HL-60/S4 treated with phorbol 12-myristate 13-acetate at 8.2 ng/mL for 4 days and 3 days (cell line): Measurements from ENCODE around the gene KCNMA1.

ENCODE experiments used
- in situ Hi-C: fragments of 300-500 bp; cut with MboI; formaldehyde crosslinking; loops from 2 replicates; pipeline ENCODE4 v1.15.0; 2022; ENCODE audit warnings: low sequenced_read_pairs

KCNMA1 gene

GRCh38 chr10:76954838-76955237 lies 682.8 kb downstream of the KCNMA1 start:
- in situ Hi-C loops, result no loop called here

GRCh38 chr10:76950354-76950753 lies 687.3 kb downstream of the KCNMA1 start:
- in situ Hi-C loops, result no loop called here

DNA sequence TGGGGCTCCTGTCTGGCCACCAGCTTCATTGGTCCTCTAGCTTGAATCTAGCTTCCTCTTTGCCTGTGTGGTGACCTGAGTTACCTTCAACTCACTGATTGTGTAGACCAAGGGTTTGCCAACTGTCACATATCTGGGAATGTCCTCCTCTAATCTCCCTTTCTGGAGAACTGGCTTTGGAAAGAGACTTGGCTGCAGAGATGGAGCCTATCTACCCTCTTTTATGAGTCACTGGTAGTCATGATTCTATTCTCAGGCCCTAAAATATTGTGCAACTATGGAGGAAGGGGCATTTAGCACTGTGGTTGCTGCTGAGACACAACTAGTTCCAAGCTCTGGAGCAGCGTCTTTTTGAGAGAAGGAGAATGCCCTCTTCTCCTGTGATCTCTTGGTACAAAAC lies 691.3 kb downstream of the KCNMA1 start:
- in situ Hi-C loops, result no loop called here

DNA sequence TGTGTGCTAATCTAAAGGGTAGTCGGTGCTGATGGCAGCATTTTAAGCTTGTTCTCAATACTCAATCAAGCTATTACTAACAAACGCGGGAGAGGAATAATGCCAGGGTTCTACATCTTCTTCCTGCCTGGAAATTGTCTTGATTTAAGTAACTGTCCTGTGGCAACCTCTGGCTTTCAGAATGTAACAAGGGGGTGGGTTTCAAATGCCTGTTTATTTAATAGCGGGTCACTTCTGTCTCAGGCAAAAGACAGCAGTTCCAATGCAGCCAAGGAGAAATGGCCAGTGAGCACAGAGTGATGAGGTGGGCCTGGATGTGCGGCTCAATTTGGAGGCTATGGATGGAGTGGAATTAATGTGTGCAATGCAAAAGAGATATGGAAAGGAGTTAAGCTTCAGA lies 692.4 kb downstream of the KCNMA1 start:
- in situ Hi-C loops, result no loop called here

GRCh38 chr10:76944640-76945039 lies 693.0 kb downstream of the KCNMA1 start:
- in situ Hi-C loops, result no loop called here

DNA sequence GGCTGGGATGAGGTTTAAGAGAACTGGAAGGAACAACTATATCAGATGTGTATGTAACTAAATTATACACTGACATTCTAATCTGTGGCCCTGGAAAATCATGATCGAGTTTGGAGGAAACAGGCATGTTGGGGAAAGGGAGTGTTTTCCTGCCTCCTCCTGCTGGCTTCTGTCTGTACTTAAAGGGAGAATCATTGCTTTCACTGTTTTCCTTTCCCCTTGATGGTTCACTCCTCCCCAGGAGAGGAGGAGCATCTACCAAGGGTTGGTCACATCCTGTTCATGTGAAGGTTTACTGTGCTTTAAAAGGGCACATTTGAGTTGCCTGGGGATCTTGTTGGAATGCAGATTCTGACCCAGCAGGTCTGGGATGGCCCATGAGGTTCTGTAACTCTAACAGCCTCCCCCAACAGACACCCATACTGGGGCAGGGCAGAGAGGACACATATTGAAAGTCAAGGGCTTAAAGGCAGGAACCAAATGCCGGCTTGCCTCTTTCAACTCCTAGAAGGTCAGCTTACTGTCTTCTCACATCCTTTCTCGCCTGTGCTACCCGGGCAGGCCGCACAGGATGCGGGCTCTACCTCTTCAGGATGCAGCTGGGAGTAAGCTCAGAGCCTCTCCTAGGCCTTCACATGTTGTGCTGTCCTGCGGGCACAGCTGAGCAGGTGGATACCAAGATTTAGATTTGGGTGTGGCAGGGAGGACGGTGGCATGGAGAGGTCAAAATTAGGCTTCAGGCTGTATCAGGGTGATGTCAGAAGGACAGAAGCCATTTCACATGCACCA lies 694.8 kb downstream of the KCNMA1 start:
- in situ Hi-C loops, result no loop called here

DNA sequence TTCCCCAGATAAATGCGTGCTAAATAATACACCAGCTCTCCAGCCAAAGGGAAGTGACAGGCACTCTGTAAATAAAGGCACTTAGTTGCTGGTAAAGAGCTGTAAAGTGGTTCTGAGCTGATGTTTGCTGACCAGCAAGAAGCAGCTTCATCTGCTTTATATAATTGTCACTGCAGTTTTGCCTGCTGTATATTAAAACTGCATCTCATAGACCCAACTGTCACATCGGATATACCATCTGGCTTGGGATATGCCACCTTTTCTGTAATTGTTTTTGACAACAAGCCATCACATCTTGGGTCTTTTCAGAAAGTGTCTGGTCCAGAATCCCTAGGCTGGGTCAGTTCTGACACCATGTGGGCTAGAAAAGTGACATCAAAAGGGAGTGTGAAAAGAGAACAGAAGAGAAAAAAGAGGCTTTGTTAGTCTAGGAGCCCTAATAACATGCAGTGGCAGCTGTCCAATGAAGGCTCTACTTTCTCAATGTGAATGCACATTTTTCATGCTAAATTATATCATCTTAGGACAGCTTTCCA lies 697.6 kb downstream of the KCNMA1 start:
- in situ Hi-C loops, result no loop called here

DNA sequence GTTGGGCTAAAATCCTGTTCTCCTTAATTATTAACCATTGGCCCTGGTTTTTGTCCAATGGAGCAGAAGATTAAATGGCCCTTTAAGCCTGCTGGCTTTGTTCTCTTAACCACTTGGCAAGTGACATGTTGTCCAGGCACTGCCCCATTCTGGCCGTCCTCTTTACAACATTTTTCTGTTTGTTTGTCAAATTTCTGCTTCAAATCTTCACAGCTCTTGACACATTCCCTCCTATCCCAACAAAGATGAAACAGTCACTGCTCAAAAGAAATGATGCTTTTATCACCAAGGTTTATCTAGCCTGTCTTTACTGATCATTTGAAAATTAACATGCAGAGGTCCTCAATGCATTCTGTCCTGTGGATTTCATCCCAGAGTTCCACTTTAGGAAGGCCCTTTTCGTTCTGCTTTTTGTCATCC lies 700.4 kb downstream of the KCNMA1 start:
- in situ Hi-C loops, result no loop called here

- in situ Hi-C loops, result no loop called here
These were observed 701.5 kb downstream of the KCNMA1 start for GRCh38 chr10:76935941-76936613.

GRCh38 chr10:76928565-76928964 lies 709.0 kb downstream of the KCNMA1 start:
- in situ Hi-C loops, result no loop called here

DNA sequence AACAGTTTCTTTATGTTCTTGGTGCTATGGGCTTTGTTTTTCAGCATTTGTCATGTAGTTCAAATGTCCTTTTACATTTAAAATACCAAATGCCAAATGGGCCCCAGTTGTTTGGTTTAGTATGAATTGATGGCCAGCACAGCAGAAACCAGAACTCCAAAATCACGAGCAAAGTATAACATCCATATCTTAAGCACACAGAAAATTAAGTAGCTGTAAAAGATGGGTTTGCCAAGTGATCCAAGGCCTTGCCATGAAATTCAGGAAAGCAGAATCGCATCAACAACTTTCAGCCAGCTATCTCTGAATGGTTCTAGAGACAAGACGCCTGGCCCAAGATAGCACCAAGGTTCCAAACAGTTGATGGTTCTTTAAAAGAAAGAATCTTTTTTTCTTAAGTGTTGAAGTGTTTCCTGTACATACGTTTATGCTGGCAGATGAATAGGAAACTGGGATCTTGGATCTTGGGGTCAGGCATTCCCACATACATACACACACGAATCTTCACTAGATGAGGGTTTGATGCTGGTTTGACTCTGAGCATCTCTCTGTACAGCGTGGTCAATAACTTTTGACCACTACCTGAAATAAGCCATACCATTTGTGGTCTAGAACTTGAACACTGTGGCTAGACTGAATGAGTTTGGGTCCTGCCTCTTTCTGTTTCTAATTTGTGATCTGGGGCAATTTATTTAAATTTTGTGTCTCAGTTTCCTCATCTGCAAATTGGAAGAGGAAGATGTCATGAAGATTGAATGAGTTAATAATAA lies 711.8 kb downstream of the KCNMA1 start:
- in situ Hi-C loops, result no loop called here

GRCh38 chr10:76922666-76923065 lies 714.9 kb downstream of the KCNMA1 start:
- in situ Hi-C loops, result no loop called here

DNA sequence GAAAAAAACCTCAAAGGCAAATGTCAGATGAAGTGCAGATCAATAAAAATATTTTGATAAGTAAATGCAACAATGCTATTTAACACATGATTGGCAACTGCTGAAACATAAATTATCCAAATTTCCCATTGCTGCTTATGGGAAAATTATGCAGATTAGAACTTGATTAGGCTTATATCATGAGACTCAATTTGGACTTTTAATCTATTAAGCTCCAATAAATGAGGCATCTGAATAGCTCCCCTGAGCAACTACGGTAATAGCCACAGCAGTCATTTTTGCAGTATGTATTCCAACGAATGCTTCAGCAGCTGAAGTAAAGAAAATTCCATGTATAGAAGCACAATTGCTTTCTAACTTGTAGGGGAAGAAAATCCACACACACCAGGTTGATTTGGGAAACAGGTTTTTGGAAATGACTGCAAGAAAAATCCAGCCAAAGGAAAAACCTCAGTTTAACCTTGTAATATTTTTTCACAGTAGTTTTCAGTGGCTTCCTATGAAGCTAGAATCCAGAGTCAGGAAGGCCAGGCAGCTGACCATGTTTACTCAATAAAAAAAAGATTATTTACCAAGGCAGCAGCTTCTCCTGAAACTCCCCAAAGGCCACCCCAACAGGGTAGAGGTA lies 716.1 kb downstream of the KCNMA1 start:
- in situ Hi-C loops, result no loop called here

DNA sequence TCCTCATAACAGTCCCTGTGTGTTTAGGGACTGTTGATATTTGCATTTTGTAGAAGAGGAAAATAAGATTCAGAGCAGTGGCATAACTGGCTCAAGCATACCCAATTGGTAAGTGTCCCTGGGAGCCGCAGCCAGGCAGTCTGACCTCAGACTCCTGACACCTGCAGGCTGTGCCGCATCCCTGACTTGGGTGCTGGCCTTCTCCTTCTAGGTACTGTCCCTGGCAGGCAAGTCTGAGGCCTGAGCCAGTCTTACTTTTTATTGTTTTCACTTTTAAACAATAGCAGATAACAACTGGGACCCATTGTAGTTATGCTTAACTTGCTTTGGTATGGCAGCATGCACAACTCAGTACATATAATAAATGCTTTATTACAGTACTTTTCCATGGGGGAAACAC lies 717.0 kb downstream of the KCNMA1 start:
- in situ Hi-C loops, result no loop called here

DNA sequence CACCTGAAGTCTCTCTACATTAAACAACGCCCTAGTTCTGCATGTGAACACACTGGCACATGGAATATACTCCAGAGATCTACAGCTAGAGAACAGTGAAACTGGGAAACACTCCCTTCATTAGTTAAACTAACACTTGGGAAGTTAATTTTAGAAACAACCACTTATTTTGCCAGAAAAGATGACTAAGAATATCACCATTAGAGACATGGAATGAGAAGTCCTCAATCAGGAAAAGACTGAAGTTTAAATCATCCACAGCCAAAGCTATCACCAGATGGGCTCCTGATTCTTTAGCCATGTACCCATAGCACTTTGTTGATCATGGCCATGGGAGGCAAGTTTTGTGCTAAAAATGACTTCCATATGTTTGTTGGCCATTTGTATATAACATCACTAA lies 719.5 kb downstream of the KCNMA1 start:
- in situ Hi-C loops, result no loop called here

GRCh38 chr10:76917071-76917470 lies 720.5 kb downstream of the KCNMA1 start:
- in situ Hi-C loops, result no loop called here

DNA sequence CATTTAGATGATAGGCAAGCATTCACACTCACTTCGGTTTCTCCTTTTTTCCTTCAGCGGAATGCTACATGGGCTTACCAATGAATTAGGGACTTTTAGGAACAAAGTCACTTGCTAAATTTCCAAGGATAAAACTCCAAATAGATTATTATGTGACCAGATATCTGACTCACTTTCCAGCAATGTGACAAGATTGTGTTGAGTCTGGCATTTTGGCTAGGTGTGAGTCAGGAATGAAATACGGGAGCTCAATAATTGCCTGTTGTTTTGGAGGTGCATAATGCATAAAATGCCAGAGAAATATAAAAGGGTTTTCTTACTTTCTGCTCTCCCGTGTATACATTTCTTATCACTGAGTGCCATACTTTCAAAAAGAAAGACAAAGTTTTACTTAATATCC lies 721.1 kb downstream of the KCNMA1 start:
- in situ Hi-C loops, result no loop called here

- in situ Hi-C loops, result no loop called here
These were observed 722.3 kb downstream of the KCNMA1 start for GRCh38 chr10:76915316-76915715.

GRCh38 chr10:76911184-76911583 lies 726.4 kb downstream of the KCNMA1 start:
- in situ Hi-C loops, result no loop called here

DNA sequence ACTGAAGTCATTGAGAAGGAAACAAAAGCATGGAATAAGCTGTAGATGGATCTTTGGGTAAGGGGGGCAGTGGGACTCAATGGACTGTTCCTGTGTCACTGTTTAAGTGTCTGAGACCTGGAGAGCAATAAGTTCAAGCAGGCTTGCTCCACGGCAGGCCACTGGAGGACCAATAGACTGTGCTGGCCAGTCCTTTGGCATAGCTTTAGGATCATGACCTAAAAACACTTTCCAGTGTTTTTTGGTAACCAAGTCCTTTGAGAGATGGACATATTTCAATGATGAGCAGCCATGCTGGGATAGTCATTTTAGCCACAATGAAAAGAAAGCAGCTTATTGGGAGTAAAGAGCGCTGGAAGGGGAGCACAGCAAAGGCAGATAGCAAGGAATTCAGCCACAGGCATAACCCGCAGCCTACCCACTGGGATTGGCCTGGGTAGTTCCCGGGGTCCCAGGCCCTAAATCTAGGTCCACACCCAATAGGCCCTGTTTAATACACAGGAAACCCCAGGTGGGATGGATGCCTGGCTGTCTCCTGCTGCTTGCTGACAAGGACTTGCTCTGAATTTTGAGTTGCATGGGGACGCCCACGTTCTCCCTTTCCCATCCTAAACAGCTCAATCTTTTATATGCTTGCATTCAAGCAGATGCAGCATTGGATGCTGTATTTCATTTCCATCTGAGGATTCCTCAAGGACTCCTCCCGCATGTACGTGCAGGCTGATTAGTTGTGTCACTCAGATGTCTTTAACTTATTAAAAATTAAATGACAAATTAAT lies 727.2 kb downstream of the KCNMA1 start:
- in situ Hi-C loops, result no loop called here
